NCI-H226 (cell line): ENCODE data around the gene HOXA1.
A peak's percentile ranks its signal among the peaks of the same experiment; 100 is the strongest.

Experiments
- DNase-seq: peaks from one replicate; pipeline ENCODE4 v3.0.0-alpha.2; 2015

HOXA1 gene

GRCh38 chr7:27104341-27105058 lies 8.7 kb upstream of the HOXA1 start:
- DNase-seq: peak; percentile 63

GRCh38 chr7:27103489-27104226 lies 7.9 kb upstream of the HOXA1 start:
- peak; percentile 66 for DNase-seq

- DNase-seq: peak; percentile 92
Measured at GRCh38 chr7:27102581-27103442, 7.0 kb upstream of the HOXA1 start, which contains the start of gene HOXA2. TSS of gene HOXA2 (minus strand) at chr7:27102683. CDS start at chr7:27102500, 183 bp downstream.

GRCh38 chr7:27101957-27102580 lies 6.3 kb upstream of the HOXA1 start:
- no peak for DNase-seq

GRCh38 chr7:27101171-27101956 lies 5.6 kb upstream of the HOXA1 start:
- DNase-seq: peak; percentile 84

- no peak for DNase-seq
Measured at GRCh38 chr7:27100694-27101170, 4.9 kb upstream of the HOXA1 start.

GRCh38 chr7:27099453-27100370 lies 3.9 kb upstream of the HOXA1 start:
- DNase-seq: no peak

GRCh38 chr7:27098578-27099451 lies 3.0 kb upstream of the HOXA1 start:
- peak; percentile 67 for DNase-seq

GRCh38 chr7:27097686-27098577 lies 2.1 kb upstream of the HOXA1 start:
- DNase-seq: peak; percentile 63

- peak; percentile 76 for DNase-seq
Measured at GRCh38 chr7:27096768-27097514, 1.1 kb upstream of the HOXA1 start.

GRCh38 chr7:27095050-27095896 lies 527 bp downstream of the HOXA1 start:
- no peak for DNase-seq

- DNase-seq: no peak
Measured at GRCh38 chr7:27094304-27095049, 1.3 kb downstream of the HOXA1 start.

- no peak for DNase-seq
Measured at GRCh38 chr7:27093184-27093895, 2.5 kb downstream of the HOXA1 start.

- DNase-seq: no peak
Measured at GRCh38 chr7:27092819-27093110, 3.0 kb downstream of the HOXA1 start.
